EH (cell line): Measurements from ENCODE around the gene SUPT5H.

Experiments
- DNase-seq: peaks from one replicate; pipeline ENCODE4 v3.0.0-alpha.2; 2015; ENCODE audit warnings: low read depth

SUPT5H gene

GRCh38 chr19:39409208-39410016 lies 36.0 kb upstream of the SUPT5H start:
- DNase-seq, result peak; percentile 74

- DNase-seq, result peak; percentile 68
These were observed 35.2 kb upstream of the SUPT5H start for GRCh38 chr19:39410017-39410830.

- no peak for DNase-seq
These were observed 34.6 kb upstream of the SUPT5H start for GRCh38 chr19:39410831-39411080.

GRCh38 chr19:39411081-39411831 lies 34.1 kb upstream of the SUPT5H start:
- DNase-seq, result peak; percentile 52

- DNase-seq, result peak; percentile 94
These were observed 33.6 kb upstream of the SUPT5H start for GRCh38 chr19:39411832-39412099.

GRCh38 chr19:39412100-39412866 lies 33.1 kb upstream of the SUPT5H start, which contains the start of gene PLEKHG2:
Gene PLEKHG2, plus strand, starts transcription at chr19:39412669. Its CDS starts 1,418 bp downstream, at chr19:39414087.
- DNase-seq, result peak; percentile 100

GRCh38 chr19:39412867-39413271 lies 32.5 kb upstream of the SUPT5H start:
- no peak for DNase-seq

- peak; percentile 64 for DNase-seq
These were observed 32.0 kb upstream of the SUPT5H start for GRCh38 chr19:39413272-39413910.

- peak; percentile 41 for DNase-seq
These were observed 31.3 kb upstream of the SUPT5H start for GRCh38 chr19:39413911-39414608.

GRCh38 chr19:39415111-39416046 lies 30.0 kb upstream of the SUPT5H start:
- DNase-seq, result no peak

- no peak for DNase-seq
These were observed 28.9 kb upstream of the SUPT5H start for GRCh38 chr19:39416152-39417120.

GRCh38 chr19:39417463-39418181 lies 27.8 kb upstream of the SUPT5H start:
- DNase-seq, result no peak

GRCh38 chr19:39419003-39419402 lies 26.4 kb upstream of the SUPT5H start:
- no peak for DNase-seq

- DNase-seq, result no peak
These were observed 24.6 kb upstream of the SUPT5H start for GRCh38 chr19:39420769-39421168.

GRCh38 chr19:39422020-39422419 lies 23.4 kb upstream of the SUPT5H start:
- no peak for DNase-seq

GRCh38 chr19:39423258-39424086 lies 21.9 kb upstream of the SUPT5H start:
- DNase-seq, result no peak

GRCh38 chr19:39424934-39425333 lies 20.4 kb upstream of the SUPT5H start:
- DNase-seq, result no peak
